ENCODE data around the gene CREB3L2. TPM values are rescaled to one million over a fixed set of nuclear protein-coding genes. Genes with fewer than 3 reads are reported as not detected.
"Not testable (repeated sequence)": the region's sequence is repeated elsewhere in the genome, so short reads cannot be mapped to it uniquely, and the experiment has no call there.

CREB3L2 gene
- total RNA-seq, 1 experiment from 2014 or later = 18.2 TPM

GRCh38 chr7:137850571-137850970 is 151.3 kb downstream of the CREB3L2 start:
- no peak for DNase-seq (ENCODE audit: extremely low read depth, low read depth)

- no peak for DNase-seq (ENCODE audit: extremely low read depth, low read depth)
These were observed 153.8 kb downstream of the CREB3L2 start for GRCh38 chr7:137848095-137848494.

GRCh38 chr7:137847568-137848050 is 154.3 kb downstream of the CREB3L2 start:
- no peak for DNase-seq (ENCODE audit: extremely low read depth, low read depth)

GRCh38 chr7:137846827-137847567 is 154.9 kb downstream of the CREB3L2 start, which contains the start of gene DGKI:
Gene DGKI (minus strand): TSS chr7:137846974.
- DNase-seq (ENCODE audit: extremely low read depth, low read depth) = no peak

GRCh38 chr7:137846549-137846826 is 155.4 kb downstream of the CREB3L2 start:
- DNase-seq (ENCODE audit: extremely low read depth, low read depth) = no peak

GRCh38 chr7:137844677-137845425 is 157.0 kb downstream of the CREB3L2 start:
- no peak for DNase-seq (ENCODE audit: extremely low read depth, low read depth)

GRCh38 chr7:137839903-137840779 is 161.7 kb downstream of the CREB3L2 start:
- DNase-seq (ENCODE audit: extremely low read depth, low read depth) = no peak

- no peak for DNase-seq (ENCODE audit: extremely low read depth, low read depth)
These were observed 163.1 kb downstream of the CREB3L2 start for GRCh38 chr7:137838706-137839315.

GRCh38 chr7:137836541-137836940 is 165.3 kb downstream of the CREB3L2 start:
- DNase-seq (ENCODE audit: extremely low read depth, low read depth) = no peak

GRCh38 chr7:137836113-137836509 is 165.8 kb downstream of the CREB3L2 start:
- DNase-seq (ENCODE audit: extremely low read depth, low read depth) = no peak

- no peak for DNase-seq (ENCODE audit: extremely low read depth, low read depth)
These were observed 166.3 kb downstream of the CREB3L2 start for GRCh38 chr7:137835486-137836112.

GRCh38 chr7:137834552-137834951 is 167.3 kb downstream of the CREB3L2 start:
- no peak for DNase-seq (ENCODE audit: extremely low read depth, low read depth)

GRCh38 chr7:137832990-137833389 is 168.9 kb downstream of the CREB3L2 start:
- DNase-seq (ENCODE audit: extremely low read depth, low read depth) = not testable (repeated sequence)

- no peak for DNase-seq (ENCODE audit: extremely low read depth, low read depth)
These were observed 169.5 kb downstream of the CREB3L2 start for GRCh38 chr7:137832382-137832781.

GRCh38 chr7:137831555-137831954 is 170.3 kb downstream of the CREB3L2 start:
- DNase-seq (ENCODE audit: extremely low read depth, low read depth) = not testable (repeated sequence)

- DNase-seq (ENCODE audit: extremely low read depth, low read depth) = no peak
These were observed 172.4 kb downstream of the CREB3L2 start for GRCh38 chr7:137829337-137829992.

- no peak for DNase-seq (ENCODE audit: extremely low read depth, low read depth)
These were observed 173.4 kb downstream of the CREB3L2 start for GRCh38 chr7:137828456-137828855.

- DNase-seq (ENCODE audit: extremely low read depth, low read depth) = no peak
These were observed 176.4 kb downstream of the CREB3L2 start for GRCh38 chr7:137825489-137825888.

Data from NCI-H460 (cell line).